Mesothelial cell of epicardium (in vitro differentiated cells): ENCODE results near the gene CRAMP1. TPM values are rescaled to one million over a fixed set of nuclear protein-coding genes. Genes with fewer than 3 reads are reported as not detected.

Experiments used
- DNase-seq, 2 experiments: peaks; one replicate each; pipeline ENCODE4 v3.0.0; 2021; ENCODE audit warnings: low spot score in 2 of 2; ENCODE audit not compliant: unreplicated experiment in 2 of 2
- H3K27ac Mint-ChIP-seq: 2 replicates; pipeline ENCODE4 v1.8.0; 2021; ENCODE audit warnings: mixed read lengths
- H3K27me3 Mint-ChIP-seq: 2 replicates; pipeline ENCODE4 v1.8.0; 2021; ENCODE audit warnings: low read depth, mixed read lengths
- H3K36me3 Mint-ChIP-seq: 2 replicates; pipeline ENCODE4 v1.8.0; 2021; ENCODE audit warnings: mixed read lengths
- H3K4me1 Mint-ChIP-seq: 2 replicates; pipeline ENCODE4 v1.8.0; 2021; ENCODE audit warnings: mixed read lengths
- H3K4me3 Mint-ChIP-seq: 2 replicates; pipeline ENCODE4 v1.8.0; 2021; ENCODE audit warnings: mild to moderate bottlenecking, moderate library complexity, mixed read lengths
- H3K9me3 Mint-ChIP-seq: 2 replicates; pipeline ENCODE4 v1.8.0; 2021; ENCODE audit warnings: mixed read lengths
- CTCF ChIP-seq: fragments of 200-600 bp; sonication (generic); IDR thresholded peaks from one replicate; pipeline ENCODE4 v1.5.0; 2021; ENCODE audit warnings: antibody characterized with exemption; ENCODE audit not compliant: unreplicated experiment
- total RNA-seq: library from RNA; stranded (reverse); gene quantifications from 3 replicates; pipeline ENCODE4 v1.2.1, GENCODE V29; 2021

Gene CRAMP1
- total RNA-seq, 1 donor from 2014 or later: 44.8 TPM

- H3K27ac Mint-ChIP-seq: peak overlapping the region; percentile 58
- no peaks in the 10 kb centered on the region for H3K27me3 Mint-ChIP-seq
- H3K4me3 Mint-ChIP-seq: no peak overlapping the region
- H3K36me3 Mint-ChIP-seq: peaks cover 55% of the 10 kb centered on the region
- TF ChIP-seq CTCF: no peak
- no peak for DNase-seq
- H3K9me3 Mint-ChIP-seq: peaks cover 4% of the 10 kb centered on the region
- no peaks in the 10 kb centered on the region for H3K4me1 Mint-ChIP-seq
Measured at GRCh38 chr16:1645914-1646525, 33.9 kb downstream of the CRAMP1 start.

GRCh38 chr16:1647856-1648255 is 35.7 kb downstream of the CRAMP1 start:
- Mint-ChIP-seq H3K27ac (no peak overlapping the region), H3K9me3 (peaks cover 4% of the 10 kb centered on the region), H3K4me1 (no peaks in the 10 kb centered on the region), H3K36me3 (peaks cover 55% of the 10 kb centered on the region), H3K4me3 (no peak overlapping the region), H3K27me3 (no peaks in the 10 kb centered on the region)
- DNase-seq: no peak
- TF ChIP-seq CTCF: no peak

- Mint-ChIP-seq H3K4me3 (no peak overlapping the region), H3K4me1 (no peaks in the 10 kb centered on the region), H3K36me3 (peaks cover 56% of the 10 kb centered on the region), H3K27me3 (no peaks in the 10 kb centered on the region), H3K9me3 (peaks cover 4% of the 10 kb centered on the region), H3K27ac (no peak overlapping the region)
- no peak for TF ChIP-seq CTCF
- DNase-seq: no peak
Measured at GRCh38 chr16:1650131-1650530, 38.0 kb downstream of the CRAMP1 start.

- Mint-ChIP-seq H3K36me3 (peaks cover 51% of the 10 kb centered on the region), H3K4me3 (no peak overlapping the region), H3K4me1 (no peaks in the 10 kb centered on the region), H3K9me3 (peaks cover 4% of the 10 kb centered on the region), H3K27ac (peak overlapping the region; percentile 73), H3K27me3 (no peaks in the 10 kb centered on the region)
- DNase-seq: peak in 1 of 2 experiments; percentile 54
- TF ChIP-seq CTCF: no peak
Measured at GRCh38 chr16:1651094-1651973, 39.2 kb downstream of the CRAMP1 start.

- H3K36me3 Mint-ChIP-seq: peaks cover 45% of the 10 kb centered on the region
- DNase-seq: no peak
- H3K27me3 Mint-ChIP-seq: no peaks in the 10 kb centered on the region
- peaks cover 4% of the 10 kb centered on the region for H3K9me3 Mint-ChIP-seq
- TF ChIP-seq CTCF: no peak
- H3K4me3 Mint-ChIP-seq: no peak overlapping the region
- no peaks in the 10 kb centered on the region for H3K4me1 Mint-ChIP-seq
- H3K27ac Mint-ChIP-seq: peak overlapping the region; percentile 73
Measured at GRCh38 chr16:1651974-1652312, 39.8 kb downstream of the CRAMP1 start.
